AG04449 (cell line): ENCODE results near the gene LDAF1.
"Not testable (repeated sequence)": the region's sequence is repeated elsewhere in the genome, so short reads cannot be mapped to it uniquely, and the experiment has no call there.

Experiments
- CTCF ChIA-PET: fragments of 350-600 bp; formaldehyde crosslinking; extraction: SDS; loops from one replicate; lab custom pipeline; 2021; ENCODE audit warnings: antibody characterized with exemption; lab: Yijun Ruan, JAX
- POLR2A ChIA-PET: fragments of 400-600, 350-600 bp; formaldehyde crosslinking; extraction: SDS; loops from one replicate; lab custom pipeline; 2020; ENCODE audit warnings: antibody characterized with exemption, inconsistent platforms; lab: Yijun Ruan, JAX
- DNase-seq: peaks from one replicate; pipeline ENCODE4 v3.0.0-alpha.2; 2010; ENCODE audit warnings: low read depth, low spot score
- H3K4me3 ChIP-seq: 2 replicates; pipeline ENCODE4 v1.5.1; 2011; ENCODE audit warnings: low read depth, mild to moderate bottlenecking, control low read depth, low read length
- TF ChIP-seq, protein P1 (sequence below): IDR thresholded peaks from one replicate; pipeline ENCODE4 v1.5.1; 2011; ENCODE audit warnings: mild to moderate bottlenecking, moderate library complexity, low read length, control low read depth, inconsistent platforms; ENCODE audit not compliant: insufficient read depth; ENCODE audit errors: missing control alignments

The LDAF1 gene

DNA sequence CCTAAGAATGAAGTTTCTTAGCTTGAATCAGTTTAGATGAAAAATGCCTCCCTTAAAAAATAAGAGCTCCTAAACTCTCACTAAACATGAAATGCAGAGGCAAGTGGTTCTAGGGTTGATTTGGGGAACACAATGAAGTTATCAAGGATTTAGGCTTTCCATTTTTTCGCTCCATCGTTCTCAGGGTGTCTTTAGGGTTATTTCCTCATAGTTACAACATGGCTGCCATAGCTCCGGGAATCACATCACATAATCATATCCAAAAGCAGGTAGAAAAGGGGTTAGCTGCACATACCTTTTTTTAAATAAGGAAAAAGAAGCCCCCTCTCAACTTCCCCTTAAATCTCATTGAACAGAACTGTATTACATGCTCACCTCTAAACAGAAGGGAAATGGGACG, 31.5 kb downstream of the LDAF1 start:
- ChIA-PET CTCF (interaction anchor here (0.7 to 4.9 kb wide), 13 partner anchors 10 to 111 kb away, joined by 3 to 44 read pairs (median 6); partner anchors contain the start of gene CRYM), POLR2A (no interaction called here)
- no peak overlapping the region for H3K4me3 ChIP-seq
- no peak for DNase-seq
- TF ChIP-seq, protein P1, sequence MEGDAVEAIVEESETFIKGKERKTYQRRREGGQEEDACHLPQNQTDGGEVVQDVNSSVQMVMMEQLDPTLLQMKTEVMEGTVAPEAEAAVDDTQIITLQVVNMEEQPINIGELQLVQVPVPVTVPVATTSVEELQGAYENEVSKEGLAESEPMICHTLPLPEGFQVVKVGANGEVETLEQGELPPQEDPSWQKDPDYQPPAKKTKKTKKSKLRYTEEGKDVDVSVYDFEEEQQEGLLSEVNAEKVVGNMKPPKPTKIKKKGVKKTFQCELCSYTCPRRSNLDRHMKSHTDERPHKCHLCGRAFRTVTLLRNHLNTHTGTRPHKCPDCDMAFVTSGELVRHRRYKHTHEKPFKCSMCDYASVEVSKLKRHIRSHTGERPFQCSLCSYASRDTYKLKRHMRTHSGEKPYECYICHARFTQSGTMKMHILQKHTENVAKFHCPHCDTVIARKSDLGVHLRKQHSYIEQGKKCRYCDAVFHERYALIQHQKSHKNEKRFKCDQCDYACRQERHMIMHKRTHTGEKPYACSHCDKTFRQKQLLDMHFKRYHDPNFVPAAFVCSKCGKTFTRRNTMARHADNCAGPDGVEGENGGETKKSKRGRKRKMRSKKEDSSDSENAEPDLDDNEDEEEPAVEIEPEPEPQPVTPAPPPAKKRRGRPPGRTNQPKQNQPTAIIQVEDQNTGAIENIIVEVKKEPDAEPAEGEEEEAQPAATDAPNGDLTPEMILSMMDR, result no peak

GRCh38 chr16:21190599-21190998, 32.1 kb downstream of the LDAF1 start:
- TF ChIP-seq, protein P1, result no peak
- no peak overlapping the region for H3K4me3 ChIP-seq
- ChIA-PET CTCF (interaction anchor here (1.3 to 4.9 kb wide), 5 partner anchors 9 to 110 kb away, joined by 4 to 44 read pairs (median 15); partner anchors contain the start of gene CRYM), POLR2A (no interaction called here)
- DNase-seq, result peak; percentile 26

GRCh38 chr16:21192991-21193390, 34.5 kb downstream of the LDAF1 start:
- no peak for DNase-seq
- TF ChIP-seq, protein P1, result no peak
- no peak overlapping the region for H3K4me3 ChIP-seq
- POLR2A ChIA-PET, result no interaction called here
- CTCF ChIA-PET, result no interaction called here

GRCh38 chr16:21194771-21195301, 36.4 kb downstream of the LDAF1 start:
- CTCF ChIA-PET, result interaction anchor here (1.0 to 1.5 kb wide), 2 partner anchors 35 to 106 kb away, joined by 4 to 5 read pairs; no protein-coding TSS in a partner anchor
- no peak for DNase-seq

GRCh38 chr16:21195330-21195729, 36.9 kb downstream of the LDAF1 start:
- H3K4me3 ChIP-seq, POLR2A ChIA-PET, DNase-seq: not testable (repeated sequence)
- CTCF ChIA-PET, result interaction anchor here (1.0 to 1.5 kb wide), 2 partner anchors 36 to 105 kb away, joined by 4 to 5 read pairs; no protein-coding TSS in a partner anchor

More at GRCh38 chr16:21194771-21195301, 36.4 kb downstream of the LDAF1 start:
- TF ChIP-seq, protein P1, result no peak
- POLR2A ChIA-PET, result no interaction called here
- no peak overlapping the region for H3K4me3 ChIP-seq

- CTCF ChIA-PET, result interaction anchor here (1.0 kb wide), 1 partner anchor 8 kb away, joined by 4 read pairs; no protein-coding TSS in a partner anchor
- H3K4me3 ChIP-seq, result no peak overlapping the region
- TF ChIP-seq, protein P1, result no peak
- no peak for DNase-seq
- POLR2A ChIA-PET, result no interaction called here
These were observed 38.6 kb downstream of the LDAF1 start for GRCh38 chr16:21197112-21197511.
